Hematopoietic multipotent progenitor cell (in vitro differentiated cells): Measurements from ENCODE around the gene SLC4A1. TPM values are rescaled to one million over a fixed set of nuclear protein-coding genes. Genes with fewer than 3 reads are reported as not detected.
"Not testable (repeated sequence)": the region's sequence is repeated elsewhere in the genome, so short reads cannot be mapped to it uniquely, and the experiment has no call there.

Source experiments
- DNase-seq, 3 donors: peaks; one replicate each; pipeline ENCODE4 v3.0.0-alpha.2; 2011 to 2015; ENCODE audit warnings: low read depth in 2 of 3, low spot score in 2 of 3
- total RNA-seq: library from RNA; depleted of rRNA; stranded (reverse); fragments of >200 nt; gene quantifications from one replicate; pipeline ENCODE4 v1.2.3, GENCODE V29; 2012

Gene SLC4A1
- total RNA-seq, 1 donor: 0.81 TPM

- no peak for DNase-seq
These were observed 9.1 kb downstream of the SLC4A1 start for GRCh38 chr17:44258811-44259351.

GRCh38 chr17:44257815-44258760 lies 9.8 kb downstream of the SLC4A1 start:
- DNase-seq: no peak

GRCh38 chr17:44256671-44257070 lies 11.3 kb downstream of the SLC4A1 start:
- DNase-seq: no peak

- no peak for DNase-seq
These were observed 12.0 kb downstream of the SLC4A1 start for GRCh38 chr17:44255915-44256314.

GRCh38 chr17:44254361-44255095 lies 13.4 kb downstream of the SLC4A1 start:
- no peak for DNase-seq

- no peak for DNase-seq
These were observed 14.9 kb downstream of the SLC4A1 start for GRCh38 chr17:44253006-44253405.

GRCh38 chr17:44251062-44251461 lies 16.9 kb downstream of the SLC4A1 start:
- DNase-seq: no peak

- DNase-seq: no peak
These were observed 18.3 kb downstream of the SLC4A1 start for GRCh38 chr17:44249501-44250246.

- DNase-seq: no peak
These were observed 19.8 kb downstream of the SLC4A1 start for GRCh38 chr17:44247876-44248736.

GRCh38 chr17:44247440-44247841 lies 20.5 kb downstream of the SLC4A1 start:
- DNase-seq: no peak

- peak in 1 of 3 donors; percentile 40 for DNase-seq
These were observed 26.8 kb downstream of the SLC4A1 start for GRCh38 chr17:44241106-44241624.

- DNase-seq: not testable (repeated sequence)
These were observed 30.0 kb downstream of the SLC4A1 start for GRCh38 chr17:44237886-44238285.

GRCh38 chr17:44236444-44236991 lies 31.4 kb downstream of the SLC4A1 start:
- DNase-seq: no peak

- DNase-seq: no peak
These were observed 32.4 kb downstream of the SLC4A1 start for GRCh38 chr17:44235583-44235936.

- no peak for DNase-seq
These were observed 34.4 kb downstream of the SLC4A1 start for GRCh38 chr17:44233582-44233981.

- no peak for DNase-seq
These were observed 35.9 kb downstream of the SLC4A1 start for GRCh38 chr17:44232061-44232460.

- DNase-seq: no peak
These were observed 37.8 kb downstream of the SLC4A1 start for GRCh38 chr17:44230140-44230539.

- no peak for DNase-seq
These were observed 38.8 kb downstream of the SLC4A1 start for GRCh38 chr17:44229090-44229489.

GRCh38 chr17:44223541-44224071 lies 44.3 kb downstream of the SLC4A1 start:
- no peak for DNase-seq
